ENCODE measurements around the gene ITPR3.

- TF ChIP-seq CTCF (IDR thresholded peaks at IDR 0.05) (no peak), EP300 (IDR thresholded peaks at IDR 0.05) (no peak), POLR2A (IDR thresholded peaks at IDR 0.05) (no peak)
Measured at GRCh38 chr6:33604941-33605854, 15.9 kb upstream of the ITPR3 start.
